HCT116 (cell line): ENCODE data around the gene RALB.

Source experiments
- CTCF ChIP-seq, 3 experiments: fragments of 200-600 bp in 1 of 3; sonication (generic) in 1 of 3; IDR thresholded peaks in 2 of 3; conservative IDR thresholded peaks in 1 of 3; 2 replicates each; pipeline ENCODE4 v1.5.1; 2012 to 2017; ENCODE audit warnings: low read depth in 2 of 3, low read length in 2 of 3, antibody characterized with exemption in 1 of 3, borderline replicate concordance in 1 of 3, control low read depth in 1 of 3, mild to moderate bottlenecking in 1 of 3, mixed read lengths in 1 of 3, mixed run types in 1 of 3, moderate library complexity in 1 of 3; ENCODE audit not compliant: insufficient read depth in 1 of 3
- EZH2 ChIP-seq: fragments of 200-600 bp; sonication (generic); IDR thresholded peaks from 2 replicates; pipeline ENCODE4 v1.6.1; 2017; ENCODE audit warnings: antibody characterized with exemption, mixed run types
- POLR2A ChIP-seq: IDR thresholded peaks from 2 replicates; pipeline ENCODE4 v1.7.0; 2011; ENCODE audit warnings: borderline replicate concordance; ENCODE audit not compliant: insufficient read depth, insufficient read length; ENCODE audit errors: extremely low read depth
- SRF ChIP-seq: IDR thresholded peaks from 2 replicates; pipeline ENCODE4 v1.6.1; 2012; ENCODE audit warnings: low read depth

GRCh38 chr2:120258196-120258595 is 5.5 kb downstream of the RALB start:
- no peak for TF ChIP-seq SRF
- no peak for TF ChIP-seq POLR2A
- TF ChIP-seq EZH2 = no peak
- TF ChIP-seq CTCF (IDR thresholded peaks at IDR 0.05 in 2 of 3, conservative IDR thresholded peaks at IDR 0.05 in 1 of 3; ENCODE audit: borderline replicate concordance in 1 of 3, insufficient read depth in 1 of 3, low read depth in 2 of 3, low read length in 2 of 3) = no peak
